Activated T-cell treated with anti-CD3 and anti-CD28 coated beads for 4 hours (primary cell): ENCODE data around the gene PCGF1.

Experiments used
- DNase-seq: peaks from one replicate; pipeline ENCODE4 v3.0.0-alpha.2; 2020

PCGF1 gene

GRCh38 chr2:74536166-74536950 is 28.9 kb upstream of the PCGF1 start:
- no peak for DNase-seq

GRCh38 chr2:74535440-74535965 is 28.0 kb upstream of the PCGF1 start:
- DNase-seq, result no peak

- no peak for DNase-seq
These were observed 26.9 kb upstream of the PCGF1 start for GRCh38 chr2:74534411-74534810.

GRCh38 chr2:74533464-74533863 is 26.0 kb upstream of the PCGF1 start:
- DNase-seq, result no peak

GRCh38 chr2:74532222-74532621 is 24.7 kb upstream of the PCGF1 start:
- no peak for DNase-seq

GRCh38 chr2:74531666-74532065 is 24.2 kb upstream of the PCGF1 start:
- DNase-seq, result no peak

GRCh38 chr2:74530239-74531187 is 23.0 kb upstream of the PCGF1 start:
- DNase-seq, result no peak

GRCh38 chr2:74529357-74530238 is 22.1 kb upstream of the PCGF1 start, which contains the start of the genes AUP1 and HTRA2:
Gene AUP1, minus strand, starts transcription at chr2:74529706. Its CDS starts 77 bp downstream, at chr2:74529629.
Gene HTRA2, plus strand, starts transcription at chr2:74529933. Its CDS starts 74 bp downstream, at chr2:74530007.
- DNase-seq, result peak; percentile 72

- no peak for DNase-seq
These were observed 21.3 kb upstream of the PCGF1 start for GRCh38 chr2:74528600-74529356.

GRCh38 chr2:74527741-74528140 is 20.2 kb upstream of the PCGF1 start:
- no peak for DNase-seq

GRCh38 chr2:74526649-74527230 is 19.2 kb upstream of the PCGF1 start:
- DNase-seq, result no peak

GRCh38 chr2:74525717-74526648 is 18.5 kb upstream of the PCGF1 start, which contains the start of gene DQX1:
Gene DQX1, minus strand, starts transcription at chr2:74526231. Its CDS starts 502 bp downstream, at chr2:74525729.
- DNase-seq, result no peak

GRCh38 chr2:74524955-74525716 is 17.6 kb upstream of the PCGF1 start:
- no peak for DNase-seq

- DNase-seq, result no peak
These were observed 16.5 kb upstream of the PCGF1 start for GRCh38 chr2:74524005-74524404.

GRCh38 chr2:74522516-74522915 is 15.0 kb upstream of the PCGF1 start:
- no peak for DNase-seq

GRCh38 chr2:74516650-74517049 is 9.2 kb upstream of the PCGF1 start:
- DNase-seq, result no peak

- peak; percentile 75 for DNase-seq
These were observed 8.6 kb upstream of the PCGF1 start for GRCh38 chr2:74515981-74516633.

GRCh38 chr2:74515271-74515980 is 7.9 kb upstream of the PCGF1 start:
- no peak for DNase-seq
